Measurements from ENCODE around the gene B4GALT5. TPM values are rescaled to one million over a fixed set of nuclear protein-coding genes. Genes with fewer than 3 reads are reported as not detected.
A peak's percentile ranks its signal among the peaks of the same experiment; 100 is the strongest.

The B4GALT5 gene
- total and polyA plus RNA-seq, 2 donors from 2014 or later: 21.4 to 73.3 TPM

- Histone ChIP-seq H3K4me3 (ENCODE audit: low read length in 3 of 3) (no peak overlapping the region), H3K36me3 (ENCODE audit: control insufficient read depth in 2 of 3, insufficient read depth in 3 of 3, low read length in 3 of 3) (no peaks in the 10 kb centered on the region), H3K9me3 (ENCODE audit: control insufficient read depth in 2 of 3, insufficient read depth in 1 of 3, low read length in 3 of 3) (no peaks in the 10 kb centered on the region), H3K27ac (ENCODE audit: low read depth in 2 of 2, low read length in 2 of 2) (no peak overlapping the region), H3K4me1 (ENCODE audit: control insufficient read depth in 2 of 3, insufficient read depth in 2 of 3, low read depth in 1 of 3, low read length in 3 of 3) (peaks cover 0 to under 1% (median 0%) of the 10 kb centered on the region in 3 donors), H3K9ac (ENCODE audit: low read length in 3 of 3) (no peak overlapping the region), H3K27me3 (ENCODE audit: control insufficient read depth, insufficient read depth, low read length) (no peaks in the 10 kb centered on the region)
- TF ChIP-seq CTCF (IDR thresholded peaks at IDR 0.05; ENCODE audit: borderline replicate concordance, extremely low read depth, insufficient read depth): no peak
- intact Hi-C loops (cut with DNase I): no loop called here
- DNase-seq: no peak
- no peak for FAIRE-seq
These were observed 113.9 kb downstream of the B4GALT5 start for GRCh38 chr20:49599746-49600113.

- Histone ChIP-seq H3K4me3 (ENCODE audit: low read length in 3 of 3) (no peak overlapping the region), H3K9ac (ENCODE audit: low read length in 3 of 3) (no peak overlapping the region), H3K27me3 (ENCODE audit: control insufficient read depth, insufficient read depth, low read length) (no peaks in the 10 kb centered on the region), H3K4me1 (ENCODE audit: control insufficient read depth in 2 of 3, insufficient read depth in 2 of 3, low read depth in 1 of 3, low read length in 3 of 3) (peaks cover 0 to 4% (median 0%) of the 10 kb centered on the region in 3 donors), H3K9me3 (ENCODE audit: control insufficient read depth in 2 of 3, insufficient read depth in 1 of 3, low read length in 3 of 3) (no peaks in the 10 kb centered on the region), H3K36me3 (ENCODE audit: control insufficient read depth in 2 of 3, insufficient read depth in 3 of 3, low read length in 3 of 3) (no peaks in the 10 kb centered on the region), H3K27ac (ENCODE audit: low read depth in 2 of 2, low read length in 2 of 2) (no peak overlapping the region)
- FAIRE-seq (no peak), DNase-seq (peak in 1 of 5 donors; percentile 14)
- intact Hi-C loops (cut with DNase I): no loop called here
- TF ChIP-seq CTCF (IDR thresholded peaks at IDR 0.05; ENCODE audit: borderline replicate concordance, extremely low read depth, insufficient read depth): no peak
These were observed 115.8 kb downstream of the B4GALT5 start for GRCh38 chr20:49597825-49598395.

DNA sequence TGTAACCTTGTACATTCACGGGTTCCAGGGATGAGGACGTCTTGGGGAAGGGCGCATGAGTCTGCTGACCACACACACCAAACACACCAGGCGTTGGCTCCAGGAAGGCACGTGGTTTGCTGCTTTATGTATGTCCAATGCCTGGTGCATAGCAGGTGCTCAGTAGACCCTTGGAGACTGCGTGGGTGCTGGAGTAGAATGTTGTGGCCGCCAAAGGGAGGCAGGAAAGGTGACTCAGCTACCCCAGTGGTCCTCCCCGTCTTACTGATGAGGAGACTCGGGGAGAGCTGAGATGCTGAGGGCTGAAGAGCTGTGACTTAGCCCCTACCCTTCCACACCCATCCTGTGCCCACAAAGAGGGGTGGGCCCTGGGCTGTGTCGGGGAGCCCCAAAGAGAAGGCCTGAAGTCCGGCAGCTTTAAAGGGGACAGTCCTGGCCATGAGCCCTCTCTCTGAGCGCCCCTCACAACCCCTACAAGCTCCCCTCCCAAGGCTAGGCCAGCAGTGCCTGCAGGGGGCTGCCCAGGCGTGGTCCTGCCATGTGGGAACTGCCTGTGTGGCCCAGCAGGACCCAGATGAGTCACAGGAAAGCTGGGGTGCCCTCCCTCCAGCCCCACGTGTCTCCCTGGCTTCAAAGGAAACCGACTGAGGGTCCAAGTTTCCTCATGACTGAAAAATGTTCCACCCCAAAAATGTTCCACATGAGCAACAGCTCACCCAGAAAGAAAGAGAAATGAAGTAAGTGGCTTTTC is 117.7 kb downstream of the B4GALT5 start:
- Histone ChIP-seq H3K4me3 (ENCODE audit: low read length in 3 of 3) (no peak overlapping the region), H3K27me3 (ENCODE audit: control insufficient read depth, insufficient read depth, low read length) (no peaks in the 10 kb centered on the region), H3K4me1 (ENCODE audit: control insufficient read depth in 2 of 3, insufficient read depth in 2 of 3, low read depth in 1 of 3, low read length in 3 of 3) (peaks cover 0 to 4% (median 0%) of the 10 kb centered on the region in 3 donors), H3K27ac (ENCODE audit: low read depth in 2 of 2, low read length in 2 of 2) (no peak overlapping the region), H3K9ac (ENCODE audit: low read length in 3 of 3) (no peak overlapping the region), H3K9me3 (ENCODE audit: control insufficient read depth in 2 of 3, insufficient read depth in 1 of 3, low read length in 3 of 3) (no peaks in the 10 kb centered on the region), H3K36me3 (ENCODE audit: control insufficient read depth in 2 of 3, insufficient read depth in 3 of 3, low read length in 3 of 3) (no peaks in the 10 kb centered on the region)
- no peak for TF ChIP-seq CTCF (IDR thresholded peaks at IDR 0.05; ENCODE audit: borderline replicate concordance, extremely low read depth, insufficient read depth)
- FAIRE-seq: no peak
- intact Hi-C loops (cut with DNase I): no loop called here
- DNase-seq: no peak
